OCI-LY3 (cell line): ENCODE results near the gene MBOAT7.

Experiments used
- CTCF ChIP-seq: fragments of 200-600, 300-600 bp; sonication (generic); IDR thresholded peaks from 2 replicates; pipeline ENCODE4 v1.5.1; 2014; ENCODE audit warnings: antibody characterized with exemption, low read length, low read depth
- EZH2phosphoT487 ChIP-seq: fragments of 200-600 bp; shearing (Covaris generic); IDR thresholded peaks from 2 replicates; pipeline ENCODE4 v1.6.1; 2018; ENCODE audit warnings: antibody characterized with exemption, mixed run types, low read depth

GRCh38 chr19:54133957-54134590 lies 55.3 kb downstream of the MBOAT7 start:
- TF ChIP-seq CTCF (no peak), EZH2phosphoT487 (no peak)
